A549 treated with CORT108297 at 1 μM for 4 hours (cell line): ENCODE data around the gene TMEM63C. TPM values are rescaled to one million over a fixed set of nuclear protein-coding genes. Genes with fewer than 3 reads are reported as not detected.

Experiments
- total RNA-seq: library from RNA; stranded (reverse); fragments of 200-300 nt; extraction: Qiagen RNA extraction; gene quantifications from 5 replicates; pipeline ENCODE4 v1.2.3, GENCODE V29; 2022

Gene TMEM63C
- total RNA-seq: 0.78 to 1.4 TPM (median 0.96 TPM) in 5 replicates

GRCh38 chr14:77181603-77182437 lies at the start of gene TMEM63C:
TSS of gene TMEM63C (plus strand) at chr14:77181798. CDS start at chr14:77218814, 37,016 bp downstream.

GRCh38 chr14:77141214-77142004 lies 40.2 kb upstream of the TMEM63C start, which contains the start of gene ZDHHC22:
TSS of gene ZDHHC22 (minus strand) at chr14:77141791. CDS start at chr14:77139738, 2,053 bp downstream.

DNA sequence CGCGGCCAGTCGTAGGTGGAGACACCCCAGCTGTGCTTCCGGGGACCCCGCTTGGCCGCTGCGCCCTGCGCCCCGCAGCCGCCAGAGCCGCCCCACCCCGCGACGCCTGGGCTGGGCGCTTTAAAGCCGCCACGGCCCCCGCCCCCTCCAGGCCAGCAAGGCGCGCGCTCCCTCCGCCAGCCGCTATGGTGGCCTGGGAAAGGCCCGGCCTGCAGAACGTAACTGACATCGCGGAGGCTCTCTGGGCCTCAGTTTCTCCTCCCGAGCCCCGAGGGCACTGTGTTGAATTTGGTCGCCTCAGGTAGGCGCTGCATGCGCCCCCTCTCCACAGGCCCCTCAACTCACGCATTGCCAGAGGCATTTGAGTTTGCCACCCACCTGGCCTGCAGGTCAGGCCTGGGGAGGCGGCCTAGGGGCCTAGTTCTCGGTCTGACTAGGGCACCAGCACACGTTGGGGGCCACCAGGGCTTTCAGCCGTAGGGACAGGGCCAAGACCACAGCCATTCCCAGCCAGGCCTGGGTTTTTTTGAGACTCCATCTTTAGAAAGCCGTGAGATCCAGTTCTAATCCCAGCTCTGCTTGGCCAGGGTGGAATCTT lies 89.6 kb downstream of the TMEM63C start, which contains the start of gene NGB:
Gene NGB (minus strand): TSS at position 94 of the 598 bp plus-strand sequence. CDS start 269 bp downstream, outside the sequence.

Other genes with a start within 250 kb of the TMEM63C start
- 15.9 to 24.7 TPM (median 23.0 TPM) in 5 replicates for gene IRF2BPL, start 153.1 kb upstream of the TMEM63C start, total RNA-seq
- 6.4 to 8.6 TPM (median 7.3 TPM) in 5 replicates for gene CIPC, start 83.5 kb upstream of the TMEM63C start, total RNA-seq
- gene ZDHHC22, start 40.0 kb upstream of the TMEM63C start, total RNA-seq: 0.20 to 0.46 TPM (median 0.34 TPM) in 5 replicates
- not detected in 5 replicates for gene NGB, start 89.4 kb downstream of the TMEM63C start, total RNA-seq
- gene POMT2, start 139.1 kb downstream of the TMEM63C start, total RNA-seq: 28.5 to 33.6 TPM (median 33.2 TPM) in 5 replicates
- gene GSTZ1, start 139.2 kb downstream of the TMEM63C start, total RNA-seq: 31.4 to 36.5 TPM (median 36.3 TPM) in 5 replicates
- gene TMED8, start 195.3 kb downstream of the TMEM63C start, total RNA-seq: 5.4 to 8.0 TPM (median 7.1 TPM) in 5 replicates
- 1.7 to 2.7 TPM (median 2.1 TPM) in 5 replicates for gene SAMD15, start 195.6 kb downstream of the TMEM63C start, total RNA-seq
- gene NOXRED1, start 241.7 kb downstream of the TMEM63C start, total RNA-seq: 0.08 to 0.18 TPM in 2 of 5 replicates, not detected in the others